ENCODE measurements around the gene HNRNPUL1. TPM values are rescaled to one million over a fixed set of nuclear protein-coding genes. Genes with fewer than 3 reads are reported as not detected.
A peak's percentile ranks its signal among the peaks of the same experiment; 100 is the strongest.
"Not testable (repeated sequence)": the region's sequence is repeated elsewhere in the genome, so short reads cannot be mapped to it uniquely, and the experiment has no call there.

Gene HNRNPUL1
- total RNA-seq, 1 experiment from 2014 or later = 274 TPM

- H3K27ac ChIP-seq = no peak overlapping the region
- H3K4me1 ChIP-seq = peaks cover 14% of the 10 kb centered on the region
- DNase-seq = no peak
- H3K36me3 ChIP-seq = peaks cover 20% of the 10 kb centered on the region
- H3K4me3 ChIP-seq = no peak overlapping the region
- H3K27me3 ChIP-seq = no peaks in the 10 kb centered on the region
- H3K9me3 ChIP-seq (replicated peaks) = no peaks in the 10 kb centered on the region
Measured at GRCh38 chr19:41328842-41329225, 64.7 kb downstream of the HNRNPUL1 start.

DNA sequence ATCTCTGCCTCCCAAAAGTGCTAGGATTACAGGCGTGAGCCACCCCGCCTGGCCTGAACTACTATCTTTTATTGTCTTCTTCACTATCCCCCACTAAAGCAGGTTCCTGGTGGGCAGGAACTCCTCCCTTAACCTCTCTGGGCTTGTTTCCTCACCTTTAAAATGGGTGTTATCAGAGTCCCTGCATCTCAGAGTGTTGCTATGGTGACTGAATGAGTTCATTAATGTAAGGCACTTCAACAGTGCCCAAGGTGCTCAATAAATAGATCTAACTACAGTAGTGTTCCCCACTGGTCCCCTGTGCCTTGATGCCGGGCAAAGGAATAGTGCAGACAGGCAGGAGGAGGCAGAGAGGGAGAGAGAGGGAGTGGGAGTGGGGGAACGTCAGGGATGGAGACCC is 66.3 kb downstream of the HNRNPUL1 start:
- no peak overlapping the region for H3K4me3 ChIP-seq
- peaks cover 2% of the 10 kb centered on the region; the same call in 1 of the 2 replicates for H3K4me1 ChIP-seq
- H3K9me3 ChIP-seq (replicated peaks) = no peaks in the 10 kb centered on the region
- H3K27ac ChIP-seq = no peak overlapping the region
- peaks cover 26% of the 10 kb centered on the region for H3K36me3 ChIP-seq
- H3K27me3 ChIP-seq = no peaks in the 10 kb centered on the region
- no peak for DNase-seq

DNA sequence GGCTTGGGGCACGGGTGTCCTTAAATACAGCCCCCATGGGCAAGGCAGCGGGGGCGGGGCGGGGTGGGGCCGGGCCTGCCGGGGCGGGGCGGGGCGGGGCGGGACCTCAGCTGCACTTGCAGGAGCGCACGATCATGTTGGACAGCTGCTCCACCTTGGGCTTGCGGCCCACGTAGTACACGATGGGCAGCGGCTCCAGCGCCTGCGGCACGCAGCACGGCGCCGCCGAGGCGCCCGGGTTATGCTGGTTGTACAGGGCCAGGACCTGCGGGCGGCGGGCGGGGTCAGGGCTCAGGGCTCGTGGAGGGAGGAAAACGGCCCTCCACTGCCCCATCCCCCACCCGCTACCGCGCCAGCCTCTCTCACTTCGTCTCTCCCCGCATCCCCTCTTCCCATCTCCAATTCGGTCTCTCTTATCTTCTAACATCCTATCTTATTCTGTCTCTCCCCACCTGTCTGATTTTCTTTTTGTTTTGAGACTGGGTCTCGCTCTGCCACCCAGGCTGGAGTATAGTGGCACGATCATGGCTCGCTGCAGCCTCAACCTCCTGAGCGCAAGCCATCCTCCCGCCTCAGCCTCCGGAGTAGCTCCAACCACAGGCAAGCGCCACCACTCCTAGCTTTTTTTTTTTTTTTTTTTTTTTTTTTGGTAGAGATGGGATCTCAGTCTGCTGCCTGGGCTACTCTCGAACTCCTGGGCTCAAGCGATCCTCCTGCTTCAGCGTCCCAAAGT is 66.9 kb downstream of the HNRNPUL1 start:
- peaks cover 32% of the 10 kb centered on the region for H3K36me3 ChIP-seq
- no peak for DNase-seq
- H3K27ac ChIP-seq = no peak overlapping the region
- H3K4me3 ChIP-seq = no peak overlapping the region
- H3K27me3 ChIP-seq = no peaks in the 10 kb centered on the region
- H3K9me3 ChIP-seq (replicated peaks) = no peaks in the 10 kb centered on the region
- H3K4me1 ChIP-seq = no peaks in the 10 kb centered on the region

GRCh38 chr19:41332000-41332399 is 67.8 kb downstream of the HNRNPUL1 start:
- Histone ChIP-seq H3K27ac (no peak overlapping the region), H3K4me3 (no peak overlapping the region), H3K36me3 (peaks cover 38% of the 10 kb centered on the region), H3K27me3 (no peaks in the 10 kb centered on the region), H3K4me1 (no peaks in the 10 kb centered on the region), H3K9me3 (replicated peaks) (no peaks in the 10 kb centered on the region)
- DNase-seq = no peak

GRCh38 chr19:41332468-41332867 is 68.3 kb downstream of the HNRNPUL1 start:
- Histone ChIP-seq H3K36me3 (peaks cover 41% of the 10 kb centered on the region), H3K9me3 (replicated peaks) (no peaks in the 10 kb centered on the region), H3K27me3 (no peaks in the 10 kb centered on the region), H3K4me3 (no peak overlapping the region), H3K4me1 (no peaks in the 10 kb centered on the region), H3K27ac (no peak overlapping the region)
- DNase-seq = no peak

DNA sequence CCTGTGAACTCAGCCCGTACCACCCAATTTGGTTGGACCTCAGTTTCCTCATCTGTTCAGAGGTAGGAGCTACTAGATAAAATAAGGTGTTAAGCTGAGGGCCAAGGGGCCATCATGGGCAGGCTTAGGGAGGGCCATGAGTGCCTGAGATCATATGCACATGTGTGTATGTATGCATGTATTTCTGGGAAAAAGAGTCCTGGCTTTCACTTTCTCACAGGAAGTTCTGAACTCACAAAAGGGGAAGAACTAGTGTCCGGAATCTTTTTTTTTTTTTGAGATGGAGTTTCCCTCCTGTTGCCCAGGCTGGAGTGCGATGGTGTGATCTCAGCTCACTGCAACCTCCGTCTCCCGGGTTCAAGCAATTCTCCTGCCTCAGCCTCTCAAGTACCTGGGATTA is 70.6 kb downstream of the HNRNPUL1 start:
- DNase-seq = no peak
- Histone ChIP-seq H3K9me3 (replicated peaks) (no peaks in the 10 kb centered on the region), H3K4me1 (no peaks in the 10 kb centered on the region), H3K27ac (no peak overlapping the region), H3K4me3 (no peak overlapping the region), H3K36me3 (peaks cover 42% of the 10 kb centered on the region; the same call in 1 of the 2 replicates), H3K27me3 (no peaks in the 10 kb centered on the region)

DNA sequence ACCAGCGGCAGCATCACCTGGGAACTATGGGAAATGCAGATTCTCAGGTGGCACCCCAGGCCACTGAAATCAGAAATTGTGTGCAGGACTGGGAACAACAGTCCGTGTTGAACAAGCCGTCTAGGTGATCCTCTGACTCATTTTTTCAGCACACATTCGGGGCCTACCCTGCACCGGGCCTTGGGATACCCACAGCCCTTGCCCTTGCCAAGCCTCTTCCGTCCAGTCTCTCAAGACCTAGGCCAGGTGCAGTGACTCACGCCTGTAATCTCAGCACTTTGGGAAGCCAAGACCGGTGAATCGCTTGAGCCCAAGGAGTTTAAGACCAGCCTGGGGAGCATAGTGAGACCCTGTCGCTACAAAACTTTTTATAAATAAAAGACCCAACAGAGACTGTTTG is 71.3 kb downstream of the HNRNPUL1 start:
- no peaks in the 10 kb centered on the region for H3K4me1 ChIP-seq
- no peaks in the 10 kb centered on the region for H3K9me3 ChIP-seq (replicated peaks)
- H3K36me3 ChIP-seq = peaks cover 42% of the 10 kb centered on the region
- DNase-seq = no peak
- no peak overlapping the region for H3K27ac ChIP-seq
- H3K27me3 ChIP-seq = no peaks in the 10 kb centered on the region
- H3K4me3 ChIP-seq = no peak overlapping the region

DNA sequence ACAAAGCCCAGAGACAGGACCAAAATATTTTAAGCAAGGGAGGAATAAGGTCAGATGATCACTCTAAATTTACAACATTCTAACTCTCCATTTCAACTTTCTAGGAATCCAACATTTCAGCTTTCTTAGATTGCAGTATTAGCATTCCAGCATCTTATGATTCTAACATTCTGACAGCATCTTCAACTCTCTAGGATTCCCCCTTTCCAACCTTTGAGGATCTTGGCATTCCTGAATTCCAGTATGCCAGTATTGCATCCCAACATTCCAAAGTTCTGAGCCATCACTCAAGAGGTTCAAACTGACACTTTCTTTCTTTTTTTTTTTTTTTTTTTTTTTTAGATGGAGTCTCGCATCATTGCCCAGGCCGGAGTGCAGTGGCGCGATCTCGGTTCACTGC is 75.8 kb downstream of the HNRNPUL1 start:
- H3K27ac ChIP-seq = no peak overlapping the region
- H3K27me3 ChIP-seq = no peaks in the 10 kb centered on the region
- no peaks in the 10 kb centered on the region for H3K9me3 ChIP-seq (replicated peaks)
- no peak overlapping the region for H3K4me3 ChIP-seq
- DNase-seq = no peak
- H3K36me3 ChIP-seq = peaks cover 52% of the 10 kb centered on the region
- no peaks in the 10 kb centered on the region for H3K4me1 ChIP-seq

DNA sequence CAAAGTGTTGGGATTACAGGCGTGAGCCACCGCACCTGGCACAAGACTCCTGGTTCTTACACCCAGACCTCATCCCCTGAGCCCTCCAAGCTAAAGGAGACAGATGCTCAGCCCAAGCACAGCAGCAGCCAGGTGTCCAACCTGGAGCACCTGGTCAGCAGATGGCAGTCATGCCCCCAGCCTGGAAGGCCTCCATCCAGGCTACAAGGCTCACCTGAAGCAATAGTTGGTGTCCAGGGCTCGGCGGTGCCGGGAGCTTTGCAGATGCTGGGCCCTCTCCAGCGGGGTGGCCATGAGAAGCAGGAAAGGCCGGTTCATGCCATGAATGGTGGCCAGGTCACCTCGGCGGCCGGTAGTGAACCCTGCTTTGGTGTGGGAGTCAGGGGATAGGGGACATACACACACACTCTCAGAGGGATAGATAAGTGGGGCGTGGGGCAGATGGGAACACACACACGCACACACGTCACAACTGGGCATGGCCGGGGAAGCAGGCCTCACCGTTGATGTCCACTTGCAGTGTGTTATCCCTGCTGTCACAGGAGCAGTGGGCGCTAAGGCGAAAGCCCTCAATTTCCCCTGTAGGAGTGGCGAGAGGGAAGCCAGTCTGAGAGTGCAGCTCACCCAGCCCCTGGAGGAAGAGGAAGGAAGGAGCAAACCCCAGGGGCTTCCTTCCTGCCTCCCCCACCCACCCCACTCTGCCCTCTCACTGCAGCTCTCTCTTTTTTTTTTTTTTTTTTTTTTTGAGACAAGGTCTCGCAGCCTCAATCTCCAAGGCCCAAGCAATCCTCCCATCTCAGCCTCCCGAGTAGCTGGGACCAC is 77.7 kb downstream of the HNRNPUL1 start:
- no peaks in the 10 kb centered on the region for H3K9me3 ChIP-seq (replicated peaks)
- no peaks in the 10 kb centered on the region for H3K27me3 ChIP-seq
- H3K27ac ChIP-seq = no peak overlapping the region
- peaks cover 44% of the 10 kb centered on the region for H3K36me3 ChIP-seq
- DNase-seq = no peak
- H3K4me1 ChIP-seq = no peaks in the 10 kb centered on the region
- H3K4me3 ChIP-seq = no peak overlapping the region

GRCh38 chr19:41344162-41344561 is 80.0 kb downstream of the HNRNPUL1 start:
- Histone ChIP-seq H3K9me3 (replicated peaks) (no peaks in the 10 kb centered on the region), H3K4me3 (no peak overlapping the region), H3K27ac (no peak overlapping the region), H3K36me3 (peaks cover 49% of the 10 kb centered on the region), H3K27me3 (no peaks in the 10 kb centered on the region), H3K4me1 (no peaks in the 10 kb centered on the region)
- no peak for DNase-seq

DNA sequence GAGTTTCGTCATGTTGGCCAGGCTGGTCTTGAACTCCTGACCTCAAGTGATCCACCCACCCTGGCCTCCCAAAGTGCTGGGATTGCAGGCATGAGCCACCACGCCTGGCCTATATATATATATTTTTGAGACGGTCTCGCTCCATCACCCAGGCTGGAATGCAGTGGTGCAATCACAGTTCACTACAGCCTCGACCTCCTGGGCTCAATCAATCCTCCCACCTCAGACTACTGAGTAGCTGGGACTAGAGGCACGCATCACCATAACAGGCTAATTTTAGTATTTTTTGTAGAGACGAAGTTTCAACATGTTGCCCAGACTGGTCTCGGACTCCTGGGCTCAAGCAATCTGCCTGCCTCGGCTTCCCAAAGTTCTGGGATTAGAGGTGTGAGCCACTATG is 82.7 kb downstream of the HNRNPUL1 start:
- H3K9me3 ChIP-seq (replicated peaks); H3K27me3 ChIP-seq; H3K4me1 ChIP-seq; H3K27ac ChIP-seq; H3K4me3 ChIP-seq; DNase-seq: not testable (repeated sequence)
- peaks cover 39% of the 10 kb centered on the region for H3K36me3 ChIP-seq

DNA sequence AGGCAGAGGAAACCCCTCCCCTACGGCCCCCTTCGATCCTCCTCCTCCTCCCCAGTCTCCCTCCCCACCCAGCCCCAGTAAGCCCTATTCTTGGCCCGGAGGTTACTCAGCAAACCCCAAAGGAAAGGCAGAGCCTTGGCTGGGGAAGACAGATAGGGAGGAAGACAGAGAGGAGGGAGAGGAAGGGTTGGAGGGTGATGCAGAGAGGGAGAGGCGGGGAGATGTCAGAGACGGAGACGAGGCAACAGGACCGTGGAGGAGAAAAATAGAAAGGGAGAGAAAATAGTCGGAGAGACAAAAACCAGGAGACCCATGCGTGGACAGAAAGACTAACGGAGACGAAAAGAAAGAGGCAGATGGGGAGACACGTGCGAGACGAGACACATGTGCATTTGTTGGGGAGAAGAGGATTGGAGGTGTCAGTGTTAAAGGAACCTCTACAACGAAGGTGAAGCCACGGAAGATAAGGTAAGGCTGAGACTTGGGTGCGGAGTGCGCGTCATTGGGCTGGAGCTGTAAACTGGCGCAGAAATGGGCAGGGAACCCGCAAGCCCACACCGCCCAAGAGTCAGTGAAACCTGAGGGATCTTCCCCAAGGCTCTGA is 86.7 kb downstream of the HNRNPUL1 start:
- DNase-seq = no peak
- Histone ChIP-seq H3K9me3 (replicated peaks) (no peaks in the 10 kb centered on the region), H3K36me3 (peaks cover 21% of the 10 kb centered on the region), H3K4me3 (no peak overlapping the region), H3K27me3 (no peaks in the 10 kb centered on the region), H3K27ac (no peak overlapping the region), H3K4me1 (no peaks in the 10 kb centered on the region; the same call in 1 of the 2 replicates)

DNA sequence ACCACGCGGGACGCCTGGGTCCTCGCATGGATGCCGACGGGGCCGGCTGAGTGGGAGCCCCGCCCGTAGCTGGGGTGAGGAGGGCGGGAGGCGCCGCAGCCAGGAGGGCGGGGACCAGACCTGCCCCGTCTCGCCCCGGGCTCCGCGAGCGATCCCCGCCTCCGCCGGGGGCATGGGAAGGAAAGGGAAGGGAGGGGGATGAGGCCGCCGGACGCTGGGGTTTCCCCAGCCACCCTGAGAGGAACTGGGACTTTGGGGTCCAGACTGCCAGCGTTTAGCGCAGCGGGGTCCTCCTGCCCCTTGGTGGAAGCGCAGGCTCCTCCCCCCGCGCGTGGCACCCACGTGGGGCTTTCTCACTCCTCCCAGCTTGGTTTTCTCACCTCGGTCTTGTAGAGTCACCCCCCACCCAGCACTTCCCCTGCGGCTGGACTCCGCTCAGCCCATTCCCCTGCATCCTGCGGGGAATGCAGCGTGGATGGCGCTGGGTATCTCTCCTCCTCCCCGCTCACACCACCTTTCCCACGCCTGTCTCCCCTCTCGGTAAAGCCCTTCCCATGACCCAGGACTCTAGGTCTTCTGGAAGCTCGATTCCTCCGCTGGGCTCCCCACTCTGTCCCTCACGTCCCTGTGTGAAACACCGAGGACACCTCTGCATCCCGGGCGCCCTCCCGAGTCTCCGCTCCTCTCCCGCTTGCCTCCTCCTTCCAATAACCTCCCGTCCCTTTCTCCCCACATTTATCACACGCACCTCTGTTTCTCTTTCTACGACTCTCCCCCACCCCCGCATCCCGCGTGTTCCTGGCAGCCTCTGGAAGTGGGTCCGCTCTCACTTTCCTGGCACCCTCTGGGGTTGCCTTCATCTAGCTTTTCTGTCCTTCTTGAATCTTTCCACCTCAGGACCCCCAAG is 87.4 kb downstream of the HNRNPUL1 start:
- Histone ChIP-seq H3K4me3 (peak overlapping the region; percentile 88), H3K9me3 (replicated peaks) (no peaks in the 10 kb centered on the region), H3K36me3 (peaks cover 19% of the 10 kb centered on the region), H3K27ac (no peak overlapping the region), H3K4me1 (no peaks in the 10 kb centered on the region; the same call in 1 of the 2 replicates), H3K27me3 (no peaks in the 10 kb centered on the region)
- no peak for DNase-seq

DNA sequence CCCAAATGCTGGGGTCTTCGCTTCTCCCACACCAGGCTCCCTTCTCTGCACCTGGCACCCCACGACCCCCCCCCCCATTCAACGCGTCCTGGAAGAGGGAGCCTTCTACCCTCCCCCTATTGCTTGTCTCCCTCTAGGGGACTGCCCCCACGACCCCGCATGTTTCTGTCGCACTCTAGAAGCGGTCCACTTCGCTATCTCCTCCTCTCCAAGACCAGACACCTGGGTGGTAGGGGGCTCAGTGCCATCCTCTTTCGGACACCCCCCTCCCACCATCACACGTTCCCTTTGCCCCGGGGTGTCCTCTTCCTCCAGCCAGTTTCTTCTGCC is 88.1 kb downstream of the HNRNPUL1 start:
- Histone ChIP-seq H3K4me1 (no peaks in the 10 kb centered on the region; the same call in 1 of the 2 replicates), H3K36me3 (peaks cover 13% of the 10 kb centered on the region), H3K9me3 (replicated peaks) (no peaks in the 10 kb centered on the region), H3K27me3 (no peaks in the 10 kb centered on the region), H3K4me3 (peak overlapping the region; percentile 88), H3K27ac (no peak overlapping the region)
- no peak for DNase-seq

All from SJCRH30 (cell line).